GM18519 (cell line): ENCODE results near the gene VAPB.

Experiments
- ATAC-seq: cut with Tn5 transposase; IDR thresholded peaks from one replicate; pipeline ENCODE4 v1.9.1; 2021; ENCODE audit warnings: mild to moderate bottlenecking, moderate library complexity; ENCODE audit not compliant: unreplicated experiment, low FRiP score

The VAPB gene

DNA sequence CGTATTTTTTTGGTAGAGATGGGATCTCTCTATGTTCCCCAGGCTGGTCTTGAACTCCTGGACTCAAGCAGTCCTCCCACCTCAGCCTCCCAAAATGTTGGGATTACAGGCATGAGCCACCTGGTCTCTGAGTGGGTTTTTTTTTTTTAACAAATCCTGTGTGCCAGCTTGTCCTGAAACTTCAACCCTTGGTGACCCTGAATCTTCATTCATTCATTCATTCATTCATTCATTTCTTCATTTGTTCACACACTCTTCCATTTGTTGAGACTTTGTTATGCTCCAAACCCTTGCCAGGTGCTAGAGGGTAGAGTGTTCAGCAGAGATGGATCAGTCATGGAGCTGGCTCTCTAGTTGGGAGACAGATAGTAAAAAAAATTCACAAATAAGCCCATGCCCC, 12.0 kb upstream of the VAPB start:
- no peak for ATAC-seq

DNA sequence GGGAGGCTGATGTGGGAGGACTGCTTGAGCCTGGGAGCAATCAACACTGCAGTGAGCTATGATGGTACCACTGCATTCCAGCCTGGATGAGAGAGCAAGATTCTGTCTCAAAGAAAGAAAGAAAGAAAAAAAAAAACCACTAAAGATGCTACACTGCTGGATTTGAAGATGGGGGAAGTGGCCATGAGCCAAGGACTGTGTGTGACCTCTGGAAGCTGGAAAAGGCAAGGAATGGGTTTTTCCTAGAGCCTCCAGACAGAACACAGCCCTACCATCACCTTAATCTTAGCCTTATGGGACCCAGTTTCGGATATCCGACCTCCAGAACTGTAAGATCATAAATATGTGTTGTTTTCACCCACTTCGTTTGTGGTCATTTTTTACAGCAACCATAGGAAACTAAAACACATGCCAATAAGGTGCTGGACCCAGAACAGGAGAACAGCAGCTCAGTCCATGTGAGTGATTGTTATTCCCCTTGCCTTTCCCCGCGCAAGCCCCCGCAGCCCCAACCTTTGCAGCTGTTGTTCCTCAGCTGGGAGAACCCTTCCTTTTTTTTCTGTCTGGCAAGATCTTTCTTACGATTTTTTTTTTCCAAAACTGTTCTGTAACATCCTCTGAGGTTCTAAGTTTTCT, 11.1 kb upstream of the VAPB start:
- ATAC-seq, result no peak

DNA sequence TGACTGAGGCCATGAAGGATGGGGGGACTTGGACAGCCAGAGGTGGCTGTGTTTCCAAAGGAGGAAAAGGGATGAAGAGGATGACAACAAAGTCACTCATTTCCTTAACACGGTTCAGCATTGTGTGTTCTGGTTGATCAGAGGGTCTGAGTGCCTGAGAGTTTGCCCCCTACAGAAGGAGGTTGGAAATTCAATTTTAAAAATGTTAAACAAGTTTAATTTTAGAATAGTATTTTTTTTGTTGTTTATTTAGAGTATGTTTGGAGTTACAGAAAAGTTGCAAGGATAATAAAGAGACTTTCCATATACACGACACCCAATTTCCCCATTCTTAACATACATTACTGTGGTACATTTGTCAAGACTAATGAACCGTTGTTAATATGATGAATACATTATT, 10.3 kb upstream of the VAPB start:
- ATAC-seq, result no peak

DNA sequence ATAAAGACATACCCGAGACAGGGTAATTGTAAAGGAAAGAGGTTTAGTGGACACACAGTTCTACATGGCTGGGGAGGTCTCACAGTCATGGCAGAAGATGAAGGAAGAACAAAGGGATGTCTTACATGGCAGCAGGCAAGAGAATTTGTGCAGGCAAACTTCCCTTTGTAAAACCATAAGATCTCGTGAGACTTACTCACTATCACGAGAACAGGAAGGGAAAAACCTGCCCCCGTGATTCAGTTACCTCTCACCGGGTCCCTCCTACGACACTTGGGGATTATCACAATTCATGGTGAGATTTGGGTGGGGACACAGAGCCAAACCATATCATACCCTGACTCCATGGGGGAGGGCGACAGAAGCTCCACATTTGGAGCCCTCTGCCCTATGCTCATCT, 7.4 kb upstream of the VAPB start:
- ATAC-seq, result no peak

- ATAC-seq, result no peak
Observed at GRCh38 chr20:58382096-58382495, 6.9 kb upstream of the VAPB start.

GRCh38 chr20:58384821-58385220, 4.2 kb upstream of the VAPB start:
- ATAC-seq, result no peak

DNA sequence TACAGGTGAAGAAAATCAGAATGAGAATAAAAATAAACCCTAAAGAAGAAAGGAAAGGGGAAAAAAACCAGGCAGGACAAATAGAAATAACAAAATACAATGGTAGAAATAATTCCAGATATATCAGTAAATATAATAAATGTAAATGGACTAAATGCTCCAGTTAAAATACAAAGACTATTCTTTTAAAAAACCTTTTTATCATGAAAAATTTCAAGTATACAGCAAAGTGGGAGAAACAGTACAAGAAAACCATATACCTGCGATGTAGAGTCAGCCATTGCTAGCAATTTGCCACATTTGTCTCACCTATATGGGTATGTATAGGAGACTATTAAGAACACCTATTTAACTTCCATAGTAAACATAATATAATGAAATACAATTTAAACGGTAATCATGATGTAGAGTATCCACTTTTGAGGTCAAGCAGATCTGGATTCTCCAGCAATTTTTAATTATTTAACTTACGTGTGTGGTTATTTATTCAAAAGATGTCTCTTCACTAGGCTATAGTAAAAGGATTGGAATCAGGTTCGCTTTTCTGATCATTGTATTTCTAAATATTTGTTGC, 914 bp upstream of the VAPB start:
- ATAC-seq, result no peak

GRCh38 chr20:58389324-58389967, 417 bp downstream of the VAPB start:
- peak; percentile 17 for ATAC-seq

DNA sequence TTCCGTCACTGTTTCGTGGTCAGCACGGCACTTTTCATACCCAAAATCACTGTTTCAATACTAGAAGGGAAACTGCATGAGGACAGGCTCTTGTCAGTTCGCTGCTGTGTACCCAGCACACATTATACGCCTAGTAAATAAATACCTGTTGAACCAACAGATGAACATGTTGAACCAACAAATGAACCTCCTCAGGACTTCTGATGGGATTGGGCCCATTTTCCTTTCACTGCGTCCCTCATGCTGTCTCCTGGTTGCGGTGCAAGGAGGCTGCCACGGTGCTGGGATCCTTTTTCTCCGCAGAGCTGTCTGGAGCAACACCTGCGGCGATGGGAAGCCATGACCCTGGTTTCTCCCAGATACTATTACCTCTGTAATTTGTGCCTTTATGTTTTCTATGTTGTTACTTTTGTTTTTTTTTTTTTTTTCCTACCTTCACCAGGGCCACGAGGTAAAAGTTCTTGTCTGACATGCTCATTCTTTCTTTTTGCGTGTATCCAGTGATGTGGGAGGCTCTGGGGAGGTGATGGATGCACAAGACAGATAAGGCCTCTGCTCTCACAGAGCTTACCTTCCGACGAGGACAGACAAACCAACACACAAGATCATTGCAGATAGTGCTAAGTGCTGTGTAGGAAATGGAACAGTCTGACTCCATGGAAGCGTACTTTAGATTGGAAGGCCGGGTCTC, 1.1 kb downstream of the VAPB start:
- ATAC-seq, result no peak

GRCh38 chr20:58390659-58391035, 1.6 kb downstream of the VAPB start:
- ATAC-seq, result no peak

- ATAC-seq, result no peak
Observed at GRCh38 chr20:58392286-58392685, 3.3 kb downstream of the VAPB start.

GRCh38 chr20:58393299-58393698, 4.3 kb downstream of the VAPB start:
- ATAC-seq, result no peak

GRCh38 chr20:58394801-58395200, 5.8 kb downstream of the VAPB start:
- no peak for ATAC-seq

- ATAC-seq, result no peak
Observed at GRCh38 chr20:58395604-58396003, 6.6 kb downstream of the VAPB start.

DNA sequence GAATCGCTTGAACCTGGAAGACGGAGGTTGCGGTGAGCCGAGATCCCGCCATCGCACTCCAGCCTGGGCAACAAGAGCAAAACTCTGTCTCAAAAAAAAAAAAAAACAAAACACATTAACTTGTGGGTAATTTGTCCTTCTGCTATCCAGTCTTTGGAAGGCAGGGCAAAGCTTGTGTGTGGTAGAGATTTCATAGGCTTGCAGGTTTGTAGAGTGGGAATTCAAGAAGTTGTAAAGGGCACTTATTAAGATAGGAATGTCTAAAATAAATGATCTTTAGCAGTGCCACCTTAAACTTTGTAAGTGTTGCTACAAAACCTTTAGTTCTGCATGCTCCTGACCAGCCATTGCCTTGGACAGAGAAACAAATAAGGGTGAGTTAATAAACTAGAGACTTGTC, 8.4 kb downstream of the VAPB start:
- ATAC-seq, result no peak

- ATAC-seq, result no peak
Observed at GRCh38 chr20:58398254-58398653, 9.2 kb downstream of the VAPB start.

GRCh38 chr20:58399926-58400325, 10.9 kb downstream of the VAPB start:
- ATAC-seq, result no peak

- no peak for ATAC-seq
Observed at GRCh38 chr20:58401162-58401561, 12.1 kb downstream of the VAPB start.

DNA sequence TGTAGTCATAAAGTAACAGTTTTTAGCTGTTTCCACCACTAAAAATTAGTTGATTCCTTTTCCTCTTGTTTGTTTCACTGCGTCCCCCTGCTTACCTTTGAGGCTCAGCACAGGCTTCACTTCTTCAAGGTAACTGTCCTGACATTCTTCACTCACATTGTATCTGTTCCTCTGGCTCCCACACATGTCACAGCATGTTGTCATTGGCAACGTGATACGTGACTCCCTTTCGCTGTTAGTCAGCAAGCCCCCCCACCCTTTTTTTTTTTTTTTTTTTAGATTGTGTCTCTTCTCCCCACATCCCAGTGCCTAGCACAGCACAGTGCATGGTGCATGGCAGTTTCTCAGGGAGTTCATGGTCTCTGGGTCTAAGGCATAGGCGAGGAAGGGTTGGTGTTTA, 13.3 kb downstream of the VAPB start:
- ATAC-seq, result no peak

DNA sequence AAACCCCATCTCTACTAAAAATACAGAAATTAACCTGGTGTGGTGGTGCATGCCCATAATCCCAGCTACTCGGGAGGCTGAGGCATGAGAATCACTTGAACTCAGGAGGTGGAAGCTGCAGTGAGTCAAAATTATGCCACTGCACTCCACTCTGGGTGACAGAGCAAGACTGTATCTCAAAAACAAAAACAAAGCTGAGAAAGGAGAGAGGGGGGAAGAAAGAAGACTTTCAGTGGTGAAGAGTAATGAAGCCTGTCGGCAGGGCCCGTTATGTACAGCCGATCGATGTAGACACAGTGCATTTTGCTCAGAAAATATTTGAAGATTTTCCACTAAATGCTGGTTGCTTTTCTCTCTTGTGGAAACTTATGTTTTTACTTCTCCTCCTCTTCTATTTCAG, 13.8 kb downstream of the VAPB start:
- ATAC-seq, result no peak

GRCh38 chr20:58403272-58403671, 14.2 kb downstream of the VAPB start:
- no peak for ATAC-seq
